Natural killer cell (primary cell): Measurements from ENCODE around the gene VIP. TPM values are rescaled to one million over a fixed set of nuclear protein-coding genes. Genes with fewer than 3 reads are reported as not detected.

Experiments used
- ATAC-seq, 3 donors: fragments of 150-1000 bp in 2 of 3; fragments of 200-7000 bp in 1 of 3; cut with Tn5 transposase; 1 replicate in 1 of 3; 2 replicates in 2 of 3; pipeline ENCODE4 v1.10.0; 2021; ENCODE audit warnings: mild to moderate bottlenecking in 2 of 3, moderate library complexity in 2 of 3
- DNase-seq, 2 donors: peaks; one replicate each; pipeline versions ENCODE4 v3.0.0 to v3.0.0-alpha.2; 2013 to 2021; ENCODE audit warnings: mixed read lengths in 1 of 2
- H3K27ac ChIP-seq: one replicate; pipeline ENCODE4 v1.5.1; 2013; ENCODE audit warnings: mild to moderate bottlenecking, low read length
- H3K27me3 ChIP-seq: one replicate; pipeline ENCODE4 v1.6.1; 2013; ENCODE audit warnings: low read length; ENCODE audit not compliant: control insufficient read depth, insufficient read depth
- H3K36me3 ChIP-seq: one replicate; pipeline ENCODE4 v1.6.1; 2013; ENCODE audit warnings: low read length; ENCODE audit not compliant: control insufficient read depth, insufficient read depth
- H3K4me1 ChIP-seq: one replicate; pipeline ENCODE4 v1.6.1; 2013; ENCODE audit warnings: low read length; ENCODE audit not compliant: control insufficient read depth, insufficient read depth
- H3K4me3 ChIP-seq: one replicate; pipeline ENCODE4 v1.5.1; 2013; ENCODE audit warnings: low read length
- H3K9me3 ChIP-seq: one replicate; pipeline ENCODE4 v1.6.1; 2013; ENCODE audit warnings: low read length; ENCODE audit not compliant: control insufficient read depth, insufficient read depth
- H3K27ac Mint-ChIP-seq, 2 donors: one replicate each; pipeline ENCODE4 v1.8.0; 2022; ENCODE audit warnings: mild to moderate bottlenecking in 2 of 2, mixed read lengths in 2 of 2, moderate library complexity in 1 of 2
- H3K27me3 Mint-ChIP-seq, 2 donors: one replicate each; pipeline ENCODE4 v1.8.0; 2022; ENCODE audit warnings: low read depth in 2 of 2, mixed read lengths in 2 of 2
- H3K36me3 Mint-ChIP-seq: one replicate; pipeline ENCODE4 v1.8.0; 2022; ENCODE audit warnings: mixed read lengths
- H3K4me1 Mint-ChIP-seq, 2 donors: one replicate each; pipeline ENCODE4 v1.8.0; 2022; ENCODE audit warnings: mixed read lengths in 2 of 2
- H3K4me3 Mint-ChIP-seq: one replicate; pipeline ENCODE4 v1.8.0; 2022; ENCODE audit warnings: mild to moderate bottlenecking, moderate library complexity, mixed read lengths
- H3K9me3 Mint-ChIP-seq, 2 donors: one replicate each; pipeline ENCODE4 v1.8.0; 2022; ENCODE audit warnings: mixed read lengths in 2 of 2
- CTCF ChIP-seq: fragments of 200-600 bp; IDR thresholded peaks from one replicate; pipeline ENCODE4 v1.8.0; 2022; ENCODE audit warnings: antibody characterized with exemption
- whole genome bisulfite sequencing: methylation state at CpG from one replicate; pipeline ENCODE4 v1.1.7; 2013; ENCODE audit warnings: missing lambda C conversion rate; ENCODE audit not compliant: insufficient coverage; 5-methylcytosine and 5-hydroxymethylcytosine counted together
- intact Hi-C: fragments of 100-400 bp; cut with micrococcal nuclease; formaldehyde crosslinking; loops from one replicate; pipeline ENCODE4 v1.14.2; 2022
- total RNA-seq, 4 donors: library from RNA; stranded (reverse); fragments of 120-200 nt in 1 of 4; gene quantifications; one replicate each; pipeline versions ENCODE4 v1.2.3 to v1.2.4, GENCODE V29; 2013 to 2022

VIP gene
- total RNA-seq, 3 donors from 2014 or later (not counting 1 experiment from before 2014, with no cell fraction given) = not detected

- Mint-ChIP-seq H3K4me3 (no peak overlapping the region), H3K4me1 (no peaks in the 10 kb centered on the region), H3K9me3 (no peaks in the 10 kb centered on the region), H3K27me3 (peaks cover 0 to 6% of the 10 kb centered on the region in 2 donors), H3K36me3 (no peaks in the 10 kb centered on the region), H3K27ac (no peak overlapping the region)
- ATAC-seq (no peak), DNase-seq (no peak)
- Histone ChIP-seq H3K36me3 (no peaks in the 10 kb centered on the region), H3K4me3 (no peak overlapping the region), H3K27me3 (peaks cover 2% of the 10 kb centered on the region), H3K27ac (no peak overlapping the region), H3K4me1 (no peaks in the 10 kb centered on the region), H3K9me3 (no peaks in the 10 kb centered on the region)
- no peak for TF ChIP-seq CTCF
- intact Hi-C loops = no loop called here
- WGBS = 60% methylated on average over 1 of the region's 1 CpG
Measured at GRCh38 chr6:152749336-152749735, 1.3 kb upstream of the VIP start.

DNA sequence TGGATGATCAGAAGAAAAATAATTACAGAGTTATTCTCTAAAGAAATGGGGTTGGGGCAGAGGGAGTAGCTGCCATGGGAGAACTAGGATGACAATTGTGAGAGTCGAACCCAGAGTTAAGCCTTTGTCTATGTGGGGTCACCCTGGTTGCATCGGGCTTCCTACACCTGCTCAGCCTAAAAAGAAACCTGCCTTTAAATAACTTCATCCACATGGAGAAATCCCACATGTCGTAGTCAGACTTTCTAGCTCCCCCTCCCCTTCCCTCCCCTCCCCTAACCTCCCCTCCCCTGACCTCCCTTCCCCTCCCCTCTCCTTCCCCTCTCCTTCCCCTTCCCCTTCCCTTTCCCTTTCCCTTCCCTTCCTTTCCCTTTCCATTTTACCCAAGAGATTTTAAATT, 14.7 kb downstream of the VIP start:
- H3K4me1 Mint-ChIP-seq = no peaks in the 10 kb centered on the region
- H3K4me3 ChIP-seq = no peak overlapping the region
- peaks cover 9% of the 10 kb centered on the region for H3K27me3 ChIP-seq
- H3K4me1 ChIP-seq = no peaks in the 10 kb centered on the region
- no peak for TF ChIP-seq CTCF
- no peaks in the 10 kb centered on the region for H3K9me3 ChIP-seq
- H3K36me3 Mint-ChIP-seq = no peaks in the 10 kb centered on the region
- DNase-seq (no peak), ATAC-seq (no peak)
- 81% methylated on average over 3 of the region's 3 CpGs for WGBS
- H3K36me3 ChIP-seq = no peaks in the 10 kb centered on the region
- H3K27me3 Mint-ChIP-seq = peaks cover 6 to 14% of the 10 kb centered on the region in 2 donors
- intact Hi-C loops = no loop called here
- H3K27ac Mint-ChIP-seq = no peak overlapping the region
- no peaks in the 10 kb centered on the region for H3K9me3 Mint-ChIP-seq
- H3K27ac ChIP-seq = no peak overlapping the region
- H3K4me3 Mint-ChIP-seq = no peak overlapping the region

DNA sequence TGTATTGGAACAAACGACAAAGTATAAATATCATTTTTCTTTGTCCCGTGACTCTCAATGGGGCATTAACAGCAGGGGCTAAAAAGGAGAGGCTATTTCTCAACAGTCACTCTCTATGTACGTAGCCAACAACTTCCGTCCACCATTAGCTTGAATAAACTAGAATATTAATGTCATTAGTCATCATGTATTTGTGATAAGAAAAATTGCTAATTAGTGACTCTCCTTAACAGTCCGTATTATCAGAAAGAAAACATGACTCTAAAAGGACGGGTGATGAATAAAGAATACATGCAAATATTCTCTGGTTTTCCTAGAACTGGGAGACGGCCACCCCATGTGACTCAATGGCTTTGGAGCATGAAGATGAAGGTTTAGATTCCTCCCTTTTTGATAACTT, 18.6 kb downstream of the VIP start:
- 86% methylated on average over 4 of the region's 7 CpGs for WGBS
- ATAC-seq (no peak), DNase-seq (no peak)
- H3K27ac ChIP-seq = no peak overlapping the region
- H3K4me3 Mint-ChIP-seq = no peak overlapping the region
- peaks cover 9% of the 10 kb centered on the region for H3K27me3 ChIP-seq
- H3K36me3 Mint-ChIP-seq = no peaks in the 10 kb centered on the region
- no peak for TF ChIP-seq CTCF
- H3K27me3 Mint-ChIP-seq = peaks cover 15 to 22% of the 10 kb centered on the region in 2 donors
- H3K9me3 Mint-ChIP-seq = no peaks in the 10 kb centered on the region
- intact Hi-C loops = no loop called here
- H3K36me3 ChIP-seq = no peaks in the 10 kb centered on the region
- H3K4me1 ChIP-seq = no peaks in the 10 kb centered on the region
- no peaks in the 10 kb centered on the region for H3K9me3 ChIP-seq
- no peak overlapping the region for H3K27ac Mint-ChIP-seq
- H3K4me3 ChIP-seq = no peak overlapping the region
- no peaks in the 10 kb centered on the region for H3K4me1 Mint-ChIP-seq

- peaks cover 10% of the 10 kb centered on the region for H3K27me3 ChIP-seq
- Mint-ChIP-seq H3K4me3 (no peak overlapping the region), H3K4me1 (no peaks in the 10 kb centered on the region), H3K9me3 (no peaks in the 10 kb centered on the region), H3K27me3 (peaks cover 15 to 28% of the 10 kb centered on the region in 2 donors), H3K27ac (no peak overlapping the region), H3K36me3 (no peaks in the 10 kb centered on the region)
- no peak for DNase-seq
- no peak overlapping the region for H3K27ac ChIP-seq
- ATAC-seq = no peak
- no peak for TF ChIP-seq CTCF
- 85% methylated on average over 2 of the region's 2 CpGs for WGBS
- no peaks in the 10 kb centered on the region for H3K4me1 ChIP-seq
- no peaks in the 10 kb centered on the region for H3K36me3 ChIP-seq
- H3K4me3 ChIP-seq = no peak overlapping the region
- H3K9me3 ChIP-seq = no peaks in the 10 kb centered on the region
- intact Hi-C loops = no loop called here
Measured at GRCh38 chr6:152769993-152770392, 19.4 kb downstream of the VIP start.
